ENCODE measurements around the gene GABBR1.
"Not testable (repeated sequence)": the region's sequence is repeated elsewhere in the genome, so short reads cannot be mapped to it uniquely, and the experiment has no call there.

GABBR1 gene

GRCh38 chr6:29632789-29633533, at the start of gene GABBR1:
Gene GABBR1, minus strand, starts transcription at chr6:29633183. Its CDS starts 798 bp downstream, at chr6:29632385.
- DNase-seq (ENCODE audit: low spot score) = peak; percentile 94

GRCh38 chr6:29681811-29682210, 48.8 kb upstream of the GABBR1 start:
- DNase-seq (ENCODE audit: low spot score) = no peak

- no peak for DNase-seq (ENCODE audit: low spot score)
Observed at GRCh38 chr6:29680904-29681303, 47.9 kb upstream of the GABBR1 start, which contains the start of gene ZFP57. Gene ZFP57, minus strand, starts transcription at chr6:29681152. Its CDS starts 4,149 bp downstream, at chr6:29677003.

GRCh38 chr6:29680416-29680815, 47.4 kb upstream of the GABBR1 start:
- DNase-seq (ENCODE audit: low spot score) = no peak

GRCh38 chr6:29679962-29680361, 47.0 kb upstream of the GABBR1 start:
- no peak for DNase-seq (ENCODE audit: low spot score)

GRCh38 chr6:29678114-29678513, 45.1 kb upstream of the GABBR1 start:
- no peak for DNase-seq (ENCODE audit: low spot score)

- DNase-seq (ENCODE audit: low spot score) = no peak
Observed at GRCh38 chr6:29676981-29677601, 44.1 kb upstream of the GABBR1 start.

GRCh38 chr6:29675561-29675960, 42.6 kb upstream of the GABBR1 start:
- DNase-seq (ENCODE audit: low spot score) = no peak

- DNase-seq (ENCODE audit: low spot score) = no peak
Observed at GRCh38 chr6:29674008-29674407, 41.0 kb upstream of the GABBR1 start.

- DNase-seq (ENCODE audit: low spot score) = no peak
Observed at GRCh38 chr6:29673161-29673560, 40.2 kb upstream of the GABBR1 start.

- not testable (repeated sequence) for DNase-seq (ENCODE audit: low spot score)
Observed at GRCh38 chr6:29672116-29672515, 39.1 kb upstream of the GABBR1 start.

- DNase-seq (ENCODE audit: low spot score) = no peak
Observed at GRCh38 chr6:29671026-29671425, 38.0 kb upstream of the GABBR1 start.

GRCh38 chr6:29667158-29667557, 34.2 kb upstream of the GABBR1 start:
- DNase-seq (ENCODE audit: low spot score) = no peak

GRCh38 chr6:29666826-29667130, 33.8 kb upstream of the GABBR1 start:
- DNase-seq (ENCODE audit: low spot score) = no peak

GRCh38 chr6:29665942-29666825, 33.2 kb upstream of the GABBR1 start:
- DNase-seq (ENCODE audit: low spot score) = no peak

GRCh38 chr6:29663300-29664042, 30.5 kb upstream of the GABBR1 start:
- DNase-seq (ENCODE audit: low spot score) = no peak

- not testable (repeated sequence) for DNase-seq (ENCODE audit: low spot score)
Observed at GRCh38 chr6:29661502-29662141, 28.6 kb upstream of the GABBR1 start.

- DNase-seq (ENCODE audit: low spot score) = no peak
Observed at GRCh38 chr6:29661071-29661470, 28.1 kb upstream of the GABBR1 start.

GRCh38 chr6:29656798-29657197, 23.8 kb upstream of the GABBR1 start, which contains the start of gene MOG:
Gene MOG, plus strand, starts transcription at chr6:29657092. Its CDS starts 118 bp downstream, at chr6:29657210.
- no peak for DNase-seq (ENCODE audit: low spot score)

GRCh38 chr6:29656157-29656556, 23.2 kb upstream of the GABBR1 start:
- no peak for DNase-seq (ENCODE audit: low spot score)

- DNase-seq (ENCODE audit: low spot score) = no peak
Observed at GRCh38 chr6:29655658-29656057, 22.7 kb upstream of the GABBR1 start.

Measured in D341Med (cell line).